Measurements from ENCODE around the gene EFCAB5. TPM values are rescaled to one million over a fixed set of nuclear protein-coding genes. Genes with fewer than 3 reads are reported as not detected.
"Not testable (repeated sequence)": the region's sequence is repeated elsewhere in the genome, so short reads cannot be mapped to it uniquely, and the experiment has no call there.

EFCAB5 gene
- total and polyA plus RNA-seq, 2 experiments from 2014 or later = 0.68 TPM; not detected in 1

- TF ChIP-seq, protein P1, sequence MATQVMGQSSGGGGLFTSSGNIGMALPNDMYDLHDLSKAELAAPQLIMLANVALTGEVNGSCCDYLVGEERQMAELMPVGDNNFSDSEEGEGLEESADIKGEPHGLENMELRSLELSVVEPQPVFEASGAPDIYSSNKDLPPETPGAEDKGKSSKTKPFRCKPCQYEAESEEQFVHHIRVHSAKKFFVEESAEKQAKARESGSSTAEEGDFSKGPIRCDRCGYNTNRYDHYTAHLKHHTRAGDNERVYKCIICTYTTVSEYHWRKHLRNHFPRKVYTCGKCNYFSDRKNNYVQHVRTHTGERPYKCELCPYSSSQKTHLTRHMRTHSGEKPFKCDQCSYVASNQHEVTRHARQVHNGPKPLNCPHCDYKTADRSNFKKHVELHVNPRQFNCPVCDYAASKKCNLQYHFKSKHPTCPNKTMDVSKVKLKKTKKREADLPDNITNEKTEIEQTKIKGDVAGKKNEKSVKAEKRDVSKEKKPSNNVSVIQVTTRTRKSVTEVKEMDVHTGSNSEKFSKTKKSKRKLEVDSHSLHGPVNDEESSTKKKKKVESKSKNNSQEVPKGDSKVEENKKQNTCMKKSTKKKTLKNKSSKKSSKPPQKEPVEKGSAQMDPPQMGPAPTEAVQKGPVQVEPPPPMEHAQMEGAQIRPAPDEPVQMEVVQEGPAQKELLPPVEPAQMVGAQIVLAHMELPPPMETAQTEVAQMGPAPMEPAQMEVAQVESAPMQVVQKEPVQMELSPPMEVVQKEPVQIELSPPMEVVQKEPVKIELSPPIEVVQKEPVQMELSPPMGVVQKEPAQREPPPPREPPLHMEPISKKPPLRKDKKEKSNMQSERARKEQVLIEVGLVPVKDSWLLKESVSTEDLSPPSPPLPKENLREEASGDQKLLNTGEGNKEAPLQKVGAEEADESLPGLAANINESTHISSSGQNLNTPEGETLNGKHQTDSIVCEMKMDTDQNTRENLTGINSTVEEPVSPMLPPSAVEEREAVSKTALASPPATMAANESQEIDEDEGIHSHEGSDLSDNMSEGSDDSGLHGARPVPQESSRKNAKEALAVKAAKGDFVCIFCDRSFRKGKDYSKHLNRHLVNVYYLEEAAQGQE (IDR thresholded peaks at IDR 0.05; ENCODE audit: unreplicated experiment) = no peak
These were observed 8.1 kb upstream of the EFCAB5 start (continued) for GRCh38 chr17:29933379-29933778.

DNA sequence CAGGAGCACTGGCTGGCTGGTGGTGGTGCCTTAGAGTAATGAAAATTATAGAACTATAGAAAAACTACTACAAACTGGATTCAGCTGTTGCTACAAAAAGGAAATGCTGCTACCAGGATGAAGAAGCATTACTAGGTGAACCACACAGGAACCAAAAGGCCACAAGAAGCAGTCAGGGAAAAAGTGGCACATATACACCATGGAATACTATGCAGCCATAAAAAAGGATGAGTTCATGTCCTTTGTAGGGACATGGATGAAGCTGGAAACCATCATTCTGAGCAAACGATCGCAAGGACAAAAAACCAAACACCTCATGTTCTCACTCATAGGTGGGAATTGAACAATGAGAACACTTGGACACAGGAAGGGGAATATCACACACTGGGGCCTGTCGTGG, 5.5 kb upstream of the EFCAB5 start:
- not testable (repeated sequence) for H3K4me1 Mint-ChIP-seq; H3K27me3 ChIP-seq (ENCODE audit: insufficient read depth); H3K36me3 Mint-ChIP-seq (ENCODE audit: low read depth); H3K27ac Mint-ChIP-seq; H3K9me2 ChIP-seq (ENCODE audit: insufficient read depth); H3K27me3 Mint-ChIP-seq (ENCODE audit: insufficient read depth, low read depth, poor library complexity); H3F3A ChIP-seq (replicated peaks; ENCODE audit: low read depth); H3K9me3 Mint-ChIP-seq; H3K4me1 ChIP-seq (ENCODE audit: insufficient read depth); DNase-seq (ENCODE audit: low spot score); H3K36me3 ChIP-seq (ENCODE audit: insufficient read depth); H3K79me2 ChIP-seq (replicated peaks; ENCODE audit: insufficient read depth); H3K4me3 Mint-ChIP-seq; H3K27ac ChIP-seq (ENCODE audit: low read depth); ATAC-seq; H2AFZ ChIP-seq; H3K4me3 ChIP-seq; H4K20me1 ChIP-seq (replicated peaks; ENCODE audit: insufficient read depth); H3K4me2 ChIP-seq

DNA sequence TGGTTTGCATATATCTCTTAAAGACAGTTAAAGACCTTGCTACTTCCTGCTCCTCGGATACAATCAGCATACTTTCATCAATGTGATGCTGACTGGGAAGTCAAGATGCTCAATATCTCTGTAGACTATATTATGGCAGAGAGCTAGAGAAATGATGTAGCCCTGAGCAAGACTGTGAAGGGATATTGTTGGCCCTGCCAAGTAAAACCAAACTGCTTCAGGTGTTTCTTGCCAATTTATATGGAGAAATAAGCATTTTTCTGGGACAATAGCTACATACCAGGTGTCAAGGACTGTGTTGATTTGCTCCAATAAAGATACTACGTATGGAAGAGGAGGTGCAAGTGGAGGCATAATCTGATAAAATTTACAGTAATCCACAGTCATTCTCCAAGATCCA, 4.7 kb upstream of the EFCAB5 start:
- DNase-seq (ENCODE audit: low spot score) = no peak
- no peak for ATAC-seq
- Histone ChIP-seq H3K4me2 (no peak overlapping the region), H4K20me1 (replicated peaks; ENCODE audit: insufficient read depth) (no peaks in the 10 kb centered on the region), H3F3A (replicated peaks; ENCODE audit: low read depth) (no peaks in the 10 kb centered on the region), H2AFZ (no peak overlapping the region), H3K36me3 (ENCODE audit: insufficient read depth) (no peaks in the 10 kb centered on the region), H3K27me3 (ENCODE audit: insufficient read depth) (no peaks in the 10 kb centered on the region), H3K4me3 (no peak overlapping the region), H3K9me2 (ENCODE audit: insufficient read depth) (no peaks in the 10 kb centered on the region), H3K79me2 (replicated peaks; ENCODE audit: insufficient read depth) (no peaks in the 10 kb centered on the region), H3K4me1 (ENCODE audit: insufficient read depth) (no peaks in the 10 kb centered on the region), H3K27ac (ENCODE audit: low read depth) (no peak overlapping the region)
- Mint-ChIP-seq H3K4me3 (no peak overlapping the region), H3K4me1 (0 out of 3 replicates have a peak, but pooled peaks cover 3% of the 10 kb centered on the region), H3K27ac (no peak overlapping the region), H3K36me3 (ENCODE audit: low read depth) (no peaks in the 10 kb centered on the region), H3K27me3 (ENCODE audit: insufficient read depth, low read depth, poor library complexity) (peaks cover 4% of the 10 kb centered on the region), H3K9me3 (no peaks in the 10 kb centered on the region)
- TF ChIP-seq, protein P2, sequence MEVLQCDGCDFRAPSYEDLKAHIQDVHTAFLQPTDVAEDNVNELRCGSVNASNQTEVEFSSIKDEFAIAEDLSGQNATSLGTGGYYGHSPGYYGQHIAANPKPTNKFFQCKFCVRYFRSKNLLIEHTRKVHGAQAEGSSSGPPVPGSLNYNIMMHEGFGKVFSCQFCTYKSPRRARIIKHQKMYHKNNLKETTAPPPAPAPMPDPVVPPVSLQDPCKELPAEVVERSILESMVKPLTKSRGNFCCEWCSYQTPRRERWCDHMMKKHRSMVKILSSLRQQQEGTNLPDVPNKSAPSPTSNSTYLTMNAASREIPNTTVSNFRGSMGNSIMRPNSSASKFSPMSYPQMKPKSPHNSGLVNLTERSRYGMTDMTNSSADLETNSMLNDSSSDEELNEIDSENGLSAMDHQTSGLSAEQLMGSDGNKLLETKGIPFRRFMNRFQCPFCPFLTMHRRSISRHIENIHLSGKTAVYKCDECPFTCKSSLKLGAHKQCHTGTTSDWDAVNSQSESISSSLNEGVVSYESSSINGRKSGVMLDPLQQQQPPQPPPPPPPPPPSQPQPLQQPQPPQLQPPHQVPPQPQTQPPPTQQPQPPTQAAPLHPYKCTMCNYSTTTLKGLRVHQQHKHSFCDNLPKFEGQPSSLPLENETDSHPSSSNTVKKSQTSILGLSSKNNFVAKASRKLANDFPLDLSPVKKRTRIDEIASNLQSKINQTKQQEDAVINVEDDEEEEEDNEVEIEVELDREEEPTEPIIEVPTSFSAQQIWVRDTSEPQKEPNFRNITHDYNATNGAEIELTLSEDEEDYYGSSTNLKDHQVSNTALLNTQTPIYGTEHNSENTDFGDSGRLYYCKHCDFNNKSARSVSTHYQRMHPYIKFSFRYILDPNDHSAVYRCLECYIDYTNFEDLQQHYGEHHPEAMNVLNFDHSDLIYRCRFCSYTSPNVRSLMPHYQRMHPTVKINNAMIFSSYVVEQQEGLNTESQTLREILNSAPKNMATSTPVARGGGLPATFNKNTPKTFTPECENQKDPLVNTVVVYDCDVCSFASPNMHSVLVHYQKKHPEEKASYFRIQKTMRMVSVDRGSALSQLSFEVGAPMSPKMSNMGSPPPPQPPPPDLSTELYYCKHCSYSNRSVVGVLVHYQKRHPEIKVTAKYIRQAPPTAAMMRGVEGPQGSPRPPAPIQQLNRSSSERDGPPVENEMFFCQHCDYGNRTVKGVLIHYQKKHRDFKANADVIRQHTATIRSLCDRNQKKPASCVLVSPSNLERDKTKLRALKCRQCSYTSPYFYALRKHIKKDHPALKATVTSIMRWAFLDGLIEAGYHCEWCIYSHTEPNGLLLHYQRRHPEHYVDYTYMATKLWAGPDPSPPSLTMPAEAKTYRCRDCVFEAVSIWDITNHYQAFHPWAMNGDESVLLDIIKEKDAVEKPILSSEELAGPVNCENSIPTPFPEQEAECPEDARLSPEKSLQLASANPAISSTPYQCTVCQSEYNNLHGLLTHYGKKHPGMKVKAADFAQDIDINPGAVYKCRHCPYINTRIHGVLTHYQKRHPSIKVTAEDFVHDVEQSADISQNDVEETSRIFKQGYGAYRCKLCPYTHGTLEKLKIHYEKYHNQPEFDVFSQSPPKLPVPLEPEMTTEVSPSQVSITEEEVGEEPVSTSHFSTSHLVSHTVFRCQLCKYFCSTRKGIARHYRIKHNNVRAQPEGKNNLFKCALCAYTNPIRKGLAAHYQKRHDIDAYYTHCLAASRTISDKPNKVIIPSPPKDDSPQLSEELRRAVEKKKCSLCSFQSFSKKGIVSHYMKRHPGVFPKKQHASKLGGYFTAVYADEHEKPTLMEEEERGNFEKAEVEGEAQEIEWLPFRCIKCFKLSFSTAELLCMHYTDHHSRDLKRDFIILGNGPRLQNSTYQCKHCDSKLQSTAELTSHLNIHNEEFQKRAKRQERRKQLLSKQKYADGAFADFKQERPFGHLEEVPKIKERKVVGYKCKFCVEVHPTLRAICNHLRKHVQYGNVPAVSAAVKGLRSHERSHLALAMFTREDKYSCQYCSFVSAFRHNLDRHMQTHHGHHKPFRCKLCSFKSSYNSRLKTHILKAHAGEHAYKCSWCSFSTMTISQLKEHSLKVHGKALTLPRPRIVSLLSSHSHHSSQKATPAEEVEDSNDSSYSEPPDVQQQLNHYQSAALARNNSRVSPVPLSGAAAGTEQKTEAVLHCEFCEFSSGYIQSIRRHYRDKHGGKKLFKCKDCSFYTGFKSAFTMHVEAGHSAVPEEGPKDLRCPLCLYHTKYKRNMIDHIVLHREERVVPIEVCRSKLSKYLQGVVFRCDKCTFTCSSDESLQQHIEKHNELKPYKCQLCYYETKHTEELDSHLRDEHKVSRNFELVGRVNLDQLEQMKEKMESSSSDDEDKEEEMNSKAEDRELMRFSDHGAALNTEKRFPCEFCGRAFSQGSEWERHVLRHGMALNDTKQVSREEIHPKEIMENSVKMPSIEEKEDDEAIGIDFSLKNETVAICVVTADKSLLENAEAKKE (CRISPR knock-in tag; IDR thresholded peaks at IDR 0.05) = no peak
- no peak for TF ChIP-seq EZH2 (IDR thresholded peaks at IDR 0.05; ENCODE audit: low read depth, unreplicated experiment)
- no peak for TF ChIP-seq JUNB (IDR thresholded peaks at IDR 0.05; ENCODE audit: unreplicated experiment)
- TF ChIP-seq, protein P3, sequence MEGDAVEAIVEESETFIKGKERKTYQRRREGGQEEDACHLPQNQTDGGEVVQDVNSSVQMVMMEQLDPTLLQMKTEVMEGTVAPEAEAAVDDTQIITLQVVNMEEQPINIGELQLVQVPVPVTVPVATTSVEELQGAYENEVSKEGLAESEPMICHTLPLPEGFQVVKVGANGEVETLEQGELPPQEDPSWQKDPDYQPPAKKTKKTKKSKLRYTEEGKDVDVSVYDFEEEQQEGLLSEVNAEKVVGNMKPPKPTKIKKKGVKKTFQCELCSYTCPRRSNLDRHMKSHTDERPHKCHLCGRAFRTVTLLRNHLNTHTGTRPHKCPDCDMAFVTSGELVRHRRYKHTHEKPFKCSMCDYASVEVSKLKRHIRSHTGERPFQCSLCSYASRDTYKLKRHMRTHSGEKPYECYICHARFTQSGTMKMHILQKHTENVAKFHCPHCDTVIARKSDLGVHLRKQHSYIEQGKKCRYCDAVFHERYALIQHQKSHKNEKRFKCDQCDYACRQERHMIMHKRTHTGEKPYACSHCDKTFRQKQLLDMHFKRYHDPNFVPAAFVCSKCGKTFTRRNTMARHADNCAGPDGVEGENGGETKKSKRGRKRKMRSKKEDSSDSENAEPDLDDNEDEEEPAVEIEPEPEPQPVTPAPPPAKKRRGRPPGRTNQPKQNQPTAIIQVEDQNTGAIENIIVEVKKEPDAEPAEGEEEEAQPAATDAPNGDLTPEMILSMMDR (conservative IDR thresholded peaks at IDR 0.05; ENCODE audit: low read depth in 2 of 2) = no peak
- TF ChIP-seq POLR2AphosphoS5 (IDR thresholded peaks at IDR 0.05; ENCODE audit: low read depth) = no peak
- no peak for TF ChIP-seq ZNF114 (CRISPR knock-in tag; IDR thresholded peaks at IDR 0.05)

All from GM23338 (cell line).